Iris pigment epithelial cell (primary cell): ENCODE measurements around the gene STAT5B.
"Not testable (repeated sequence)": the region's sequence is repeated elsewhere in the genome, so short reads cannot be mapped to it uniquely, and the experiment has no call there.

Experiments used
- DNase-seq: peaks from one replicate; pipeline ENCODE4 v3.0.0-alpha.2; 2011; ENCODE audit warnings: low read depth

STAT5B gene

GRCh38 chr17:42276359-42276608 lies at the start of gene STAT5B:
Gene STAT5B (minus strand): TSS chr17:42276391. CDS start chr17:42232127, 44,264 bp downstream.
- DNase-seq: peak; percentile 65

GRCh38 chr17:42325026-42325425 lies 48.8 kb upstream of the STAT5B start:
- peak; percentile 92 for DNase-seq

- no peak for DNase-seq
Measured at GRCh38 chr17:42323268-42323773, 47.1 kb upstream of the STAT5B start.

- peak; percentile 91 for DNase-seq
Measured at GRCh38 chr17:42322382-42323267, 46.4 kb upstream of the STAT5B start.

- DNase-seq: no peak
Measured at GRCh38 chr17:42321555-42321954, 45.4 kb upstream of the STAT5B start.

- not testable (repeated sequence) for DNase-seq
Measured at GRCh38 chr17:42317967-42318366, 41.8 kb upstream of the STAT5B start.

GRCh38 chr17:42317266-42317845 lies 41.2 kb upstream of the STAT5B start:
- no peak for DNase-seq

GRCh38 chr17:42316755-42317154 lies 40.6 kb upstream of the STAT5B start:
- DNase-seq: no peak

GRCh38 chr17:42315402-42316156 lies 39.4 kb upstream of the STAT5B start:
- no peak for DNase-seq

- DNase-seq: peak; percentile 27
Measured at GRCh38 chr17:42313773-42314566, 37.8 kb upstream of the STAT5B start.

GRCh38 chr17:42313389-42313772 lies 37.2 kb upstream of the STAT5B start:
- no peak for DNase-seq

GRCh38 chr17:42312285-42313130 lies 36.3 kb upstream of the STAT5B start:
- peak; percentile 79 for DNase-seq

- DNase-seq: no peak
Measured at GRCh38 chr17:42312035-42312284, 35.8 kb upstream of the STAT5B start.

GRCh38 chr17:42311240-42312034 lies 35.2 kb upstream of the STAT5B start:
- DNase-seq: peak; percentile 97

- no peak for DNase-seq
Measured at GRCh38 chr17:42310787-42311215, 34.6 kb upstream of the STAT5B start.

GRCh38 chr17:42309986-42310786 lies 34.0 kb upstream of the STAT5B start:
- DNase-seq: no peak

GRCh38 chr17:42309142-42309541 lies 33.0 kb upstream of the STAT5B start:
- no peak for DNase-seq

- DNase-seq: no peak
Measured at GRCh38 chr17:42308446-42308845, 32.3 kb upstream of the STAT5B start.

- no peak for DNase-seq
Measured at GRCh38 chr17:42307362-42307927, 31.3 kb upstream of the STAT5B start.

GRCh38 chr17:42306385-42306667 lies 30.1 kb upstream of the STAT5B start:
- DNase-seq: no peak
